ENCODE data around the gene CYP26C1.

Gene CYP26C1

GRCh38 chr10:93075369-93076221, 15.0 kb downstream of the CYP26C1 start:
- in situ Hi-C loops (cut with MboI; ENCODE audit: low sequenced_read_pairs) = loop anchor here (25.0 kb wide), 2 partner anchors 212 to 437 kb away; no protein-coding TSS in a partner anchor

- in situ Hi-C loops (cut with MboI; ENCODE audit: low sequenced_read_pairs) = loop anchor here (25.0 kb wide), 2 partner anchors 210 to 435 kb away; no protein-coding TSS in a partner anchor
These were observed 16.3 kb downstream of the CYP26C1 start for GRCh38 chr10:93076871-93077270.

- in situ Hi-C loops (cut with MboI; ENCODE audit: low sequenced_read_pairs) = loop anchor here (25.0 kb wide), 2 partner anchors 209 to 434 kb away; no protein-coding TSS in a partner anchor
These were observed 17.3 kb downstream of the CYP26C1 start for GRCh38 chr10:93077860-93078337.

- in situ Hi-C loops (cut with MboI; ENCODE audit: low sequenced_read_pairs) = loop anchor here (25.0 kb wide), 2 partner anchors 207 to 432 kb away; no protein-coding TSS in a partner anchor
These were observed 19.2 kb downstream of the CYP26C1 start for GRCh38 chr10:93079663-93080349.

GRCh38 chr10:93080350-93081046, 19.9 kb downstream of the CYP26C1 start:
- in situ Hi-C loops (cut with MboI; ENCODE audit: low sequenced_read_pairs) = loop anchor here (25.0 kb wide), 2 partner anchors 207 to 432 kb away; no protein-coding TSS in a partner anchor

- in situ Hi-C loops (cut with MboI; ENCODE audit: low sequenced_read_pairs) = loop anchor here (25.0 kb wide), 2 partner anchors 206 to 431 kb away; no protein-coding TSS in a partner anchor
These were observed 20.7 kb downstream of the CYP26C1 start for GRCh38 chr10:93081318-93081717.

GRCh38 chr10:93081834-93082233, 21.2 kb downstream of the CYP26C1 start:
- in situ Hi-C loops (cut with MboI; ENCODE audit: low sequenced_read_pairs) = loop anchor here (25.0 kb wide), 2 partner anchors 205 to 430 kb away; no protein-coding TSS in a partner anchor

- in situ Hi-C loops (cut with MboI; ENCODE audit: low sequenced_read_pairs) = loop anchor here (25.0 kb wide), 2 partner anchors 203 to 428 kb away; no protein-coding TSS in a partner anchor
These were observed 23.3 kb downstream of the CYP26C1 start for GRCh38 chr10:93083743-93084539.

- in situ Hi-C loops (cut with MboI; ENCODE audit: low sequenced_read_pairs) = loop anchor here (25.0 kb wide), 2 partner anchors 202 to 427 kb away; no protein-coding TSS in a partner anchor
These were observed 24.8 kb downstream of the CYP26C1 start for GRCh38 chr10:93085272-93085859.

- in situ Hi-C loops (cut with MboI; ENCODE audit: low sequenced_read_pairs) = loop anchor here (25.0 kb wide), 2 partner anchors 201 to 426 kb away; no protein-coding TSS in a partner anchor
These were observed 25.7 kb downstream of the CYP26C1 start for GRCh38 chr10:93086289-93086688.

GRCh38 chr10:93087846-93088245, 27.2 kb downstream of the CYP26C1 start:
- in situ Hi-C loops (cut with MboI; ENCODE audit: low sequenced_read_pairs) = loop anchor here (25.0 kb wide), 2 partner anchors 199 to 424 kb away; no protein-coding TSS in a partner anchor

- in situ Hi-C loops (cut with MboI; ENCODE audit: low sequenced_read_pairs) = loop anchor here (25.0 kb wide), 2 partner anchors 199 to 424 kb away; no protein-coding TSS in a partner anchor
These were observed 27.9 kb downstream of the CYP26C1 start for GRCh38 chr10:93088466-93088865.

GRCh38 chr10:93090619-93091018, 30.0 kb downstream of the CYP26C1 start:
- in situ Hi-C loops (cut with MboI; ENCODE audit: low sequenced_read_pairs) = loop anchor here (25.0 kb wide), 2 partner anchors 197 to 422 kb away; no protein-coding TSS in a partner anchor

GRCh38 chr10:93091960-93092359, 31.4 kb downstream of the CYP26C1 start:
- in situ Hi-C loops (cut with MboI; ENCODE audit: low sequenced_read_pairs) = loop anchor here (25.0 kb wide), 2 partner anchors 195 to 420 kb away; no protein-coding TSS in a partner anchor

- in situ Hi-C loops (cut with MboI; ENCODE audit: low sequenced_read_pairs) = loop anchor here (25.0 kb wide), 2 partner anchors 192 to 417 kb away; no protein-coding TSS in a partner anchor
These were observed 34.6 kb downstream of the CYP26C1 start for GRCh38 chr10:93095225-93095624.

- in situ Hi-C loops (cut with MboI; ENCODE audit: low sequenced_read_pairs) = loop anchor here (25.0 kb wide), 2 partner anchors 190 to 415 kb away; no protein-coding TSS in a partner anchor
These were observed 36.3 kb downstream of the CYP26C1 start for GRCh38 chr10:93096901-93097300.

- in situ Hi-C loops (cut with MboI; ENCODE audit: low sequenced_read_pairs) = loop anchor here (25.0 kb wide), 2 partner anchors 190 to 415 kb away; no protein-coding TSS in a partner anchor
These were observed 36.8 kb downstream of the CYP26C1 start for GRCh38 chr10:93097386-93097785.

- in situ Hi-C loops (cut with MboI; ENCODE audit: low sequenced_read_pairs) = loop anchor here (25.0 kb wide), 2 partner anchors 188 to 413 kb away; no protein-coding TSS in a partner anchor
These were observed 38.2 kb downstream of the CYP26C1 start for GRCh38 chr10:93098816-93099215.

Data from HL-60/S4 treated with phorbol 12-myristate 13-acetate at 8.2 ng/mL for 4 days and 3 days (cell line).